HK-2 (cell line): ENCODE data around the gene CAPZB.

Source experiments
- DNase-seq: peaks from one replicate; pipeline ENCODE4 v3.0.0-alpha.2; 2018; ENCODE audit not compliant: unreplicated experiment

CAPZB gene

GRCh38 chr1:19328486-19328885 lies 156.9 kb downstream of the CAPZB start:
- no peak for DNase-seq

DNA sequence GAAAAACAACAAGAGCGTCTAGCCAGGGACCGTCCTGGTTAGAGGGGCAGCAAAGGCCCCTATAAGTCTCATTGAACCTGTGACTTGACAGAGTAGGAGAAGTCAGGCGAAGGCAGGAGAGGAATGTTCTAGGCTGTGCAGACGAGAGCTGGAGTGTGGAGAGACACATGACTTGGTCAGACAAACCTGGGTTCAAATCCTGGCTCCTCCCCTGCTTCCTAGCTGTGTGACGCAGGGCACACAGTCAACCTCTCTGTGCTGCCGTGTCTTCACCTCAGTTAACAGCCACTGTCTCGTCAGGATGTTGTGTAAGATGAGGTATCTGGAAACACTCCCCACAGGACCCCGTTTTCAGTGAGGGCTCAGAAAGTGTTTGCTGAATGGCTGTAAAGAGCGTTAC lies 157.6 kb downstream of the CAPZB start:
- DNase-seq: no peak

DNA sequence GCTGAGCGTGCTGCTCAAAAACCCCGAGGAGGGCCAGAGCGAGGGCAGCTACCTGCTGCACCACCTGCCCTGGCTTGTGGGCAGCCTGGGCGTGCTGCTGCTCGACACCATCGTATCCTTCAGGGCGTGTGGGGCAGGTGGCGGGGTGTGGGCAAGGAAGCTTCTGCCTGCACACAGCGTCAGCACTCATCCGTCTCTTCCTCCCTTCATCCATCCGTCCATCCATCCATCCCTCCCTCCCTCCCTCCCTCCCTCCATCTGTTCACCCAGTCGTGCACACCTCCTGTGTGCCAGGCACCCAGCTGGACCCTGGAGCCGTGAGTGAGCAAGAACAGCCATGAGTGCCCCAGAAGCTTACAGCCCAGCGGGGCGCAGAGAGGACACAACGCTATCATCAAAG lies 158.0 kb downstream of the CAPZB start:
- DNase-seq: no peak

- no peak for DNase-seq
Observed at GRCh38 chr1:19326748-19327065, 158.6 kb downstream of the CAPZB start.

- no peak for DNase-seq
Observed at GRCh38 chr1:19325958-19326747, 159.2 kb downstream of the CAPZB start.

- DNase-seq: no peak
Observed at GRCh38 chr1:19325368-19325957, 159.9 kb downstream of the CAPZB start.

DNA sequence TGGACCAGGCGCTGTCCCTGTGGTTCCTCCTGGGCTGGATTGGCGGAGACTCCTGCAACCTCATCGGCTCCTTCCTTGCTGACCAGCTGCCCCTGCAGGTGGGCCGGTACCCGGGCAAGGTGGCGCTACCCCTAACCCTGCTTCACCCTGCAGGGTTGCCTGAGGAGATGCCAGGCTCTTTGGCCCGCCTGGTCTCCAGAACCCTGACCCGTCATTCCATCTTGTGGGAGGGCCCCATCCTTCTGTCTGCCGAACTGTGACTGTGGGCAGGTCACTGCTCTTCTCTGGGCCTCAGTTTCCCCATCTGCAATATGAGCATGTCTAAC lies 160.7 kb downstream of the CAPZB start:
- no peak for DNase-seq

- no peak for DNase-seq
Observed at GRCh38 chr1:19323987-19324664, 161.2 kb downstream of the CAPZB start.

- DNase-seq: no peak
Observed at GRCh38 chr1:19322481-19322880, 162.9 kb downstream of the CAPZB start.

- no peak for DNase-seq
Observed at GRCh38 chr1:19321071-19321470, 164.3 kb downstream of the CAPZB start.

DNA sequence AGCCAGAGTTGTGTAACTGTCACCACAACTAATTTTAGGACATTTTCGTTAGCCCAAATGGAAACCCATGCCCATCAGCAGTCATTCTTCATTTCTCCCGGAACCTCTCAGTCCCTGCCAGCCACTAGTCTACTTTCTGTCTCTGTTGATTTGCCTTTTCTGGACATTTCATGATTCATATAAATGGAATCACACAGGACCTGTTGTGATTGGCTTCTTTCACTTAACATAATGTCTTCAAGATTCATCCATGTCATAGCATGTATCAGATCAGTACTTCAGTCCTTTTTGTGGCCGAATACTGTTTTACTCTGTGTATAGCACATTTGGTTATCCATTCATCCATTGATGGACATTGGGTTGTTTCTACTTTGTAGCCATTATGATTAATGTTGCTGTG lies 166.1 kb downstream of the CAPZB start:
- DNase-seq: no peak

DNA sequence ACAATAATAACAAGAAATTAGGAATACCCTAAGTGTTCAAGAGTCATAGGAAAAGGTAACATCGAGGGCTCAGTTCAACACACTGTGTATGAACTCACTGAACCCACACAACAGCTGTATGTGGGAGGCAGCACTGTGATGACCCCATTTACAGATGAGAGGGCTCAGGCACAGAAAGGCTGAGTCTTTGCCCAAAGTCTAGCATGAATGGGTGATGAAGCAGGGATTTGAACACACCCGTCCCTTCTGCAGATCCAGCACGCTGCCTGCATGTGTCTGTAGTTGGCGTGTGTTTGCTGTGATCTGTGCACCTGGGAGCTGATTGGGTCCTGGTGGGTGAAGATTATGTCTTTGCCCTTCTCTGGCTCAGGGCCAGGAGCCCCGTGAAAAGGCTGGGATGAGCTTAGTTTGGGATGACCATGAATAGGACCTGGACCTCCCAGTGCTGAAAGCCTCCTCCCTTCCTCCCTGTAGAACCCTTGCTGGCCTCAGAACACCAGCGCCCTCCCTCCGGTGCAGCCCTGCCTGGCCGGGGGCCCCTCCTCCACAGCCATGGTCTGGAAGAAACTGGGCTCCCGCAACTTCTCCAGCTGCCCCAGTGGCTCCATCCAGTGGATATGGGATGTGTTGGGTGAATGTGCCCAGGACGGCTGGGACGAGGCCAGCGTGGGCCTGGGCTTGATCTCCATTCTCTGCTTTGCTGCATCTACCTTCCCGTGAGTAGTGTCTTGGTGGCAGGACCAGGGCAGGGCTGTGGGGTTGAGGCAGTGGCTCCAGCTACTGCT lies 168.0 kb downstream of the CAPZB start:
- no peak for DNase-seq

GRCh38 chr1:19315378-19316198 lies 169.8 kb downstream of the CAPZB start:
- DNase-seq: peak; percentile 74

- no peak for DNase-seq
Observed at GRCh38 chr1:19313961-19314882, 171.1 kb downstream of the CAPZB start.

DNA sequence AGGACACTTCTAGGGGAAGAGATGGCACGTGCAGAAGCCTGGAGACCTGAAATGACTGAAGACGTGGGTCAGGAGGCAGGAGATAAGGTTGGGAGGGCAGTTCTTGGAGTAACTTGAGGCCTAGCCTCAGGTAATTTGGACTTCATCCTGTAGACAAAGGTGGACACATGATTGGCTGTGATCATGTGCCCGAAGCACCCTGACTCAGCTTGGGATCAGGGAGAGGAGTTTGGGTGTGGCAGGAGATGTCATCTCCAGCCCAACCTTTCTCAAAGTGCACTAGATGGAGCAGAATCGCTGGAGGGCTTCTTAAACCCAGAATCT lies 171.7 kb downstream of the CAPZB start:
- no peak for DNase-seq

- no peak for DNase-seq
Observed at GRCh38 chr1:19312782-19313635, 172.3 kb downstream of the CAPZB start.

- DNase-seq: peak; percentile 91
Observed at GRCh38 chr1:19311931-19312781, 173.2 kb downstream of the CAPZB start, which contains the start of the genes AKR7A2 and SLC66A1. TSS of gene AKR7A2 (minus strand) at chr1:19312144. CDS start at chr1:19312124, 20 bp downstream. TSS of gene SLC66A1 (plus strand) at chr1:19312326. CDS start at chr1:19317678, 5,352 bp downstream.

- DNase-seq: no peak
Observed at GRCh38 chr1:19311503-19311930, 173.8 kb downstream of the CAPZB start.
